Cardiac fibroblast (primary cell): ENCODE results near the gene TLE7.

Source experiments
- DNase-seq, 2 donors: peaks; one replicate each; pipeline versions ENCODE4 v3.0.0 to v3.0.0-alpha.2; 2010; ENCODE audit warnings: low read depth in 2 of 2
- H3K4me3 ChIP-seq, 2 donors: replicated peaks in 1 of 2; 1 replicate in 1 of 2; 2 replicates in 1 of 2; pipeline ENCODE4 v1.5.1; 2011; ENCODE audit warnings: low read depth in 2 of 2, low read length in 2 of 2, mild to moderate bottlenecking in 2 of 2, moderate library complexity in 1 of 2
- CTCF ChIP-seq: IDR thresholded peaks from one replicate; pipeline ENCODE4 v1.5.1; 2011; ENCODE audit warnings: low read depth, mild to moderate bottlenecking, low read length, inconsistent platforms

The TLE7 gene

GRCh38 chr16:71384073-71384724 is 57.7 kb downstream of the TLE7 start:
- DNase-seq = no peak
- TF ChIP-seq CTCF = no peak
- no peak overlapping the region for H3K4me3 ChIP-seq

GRCh38 chr16:71383054-71383773 is 58.6 kb downstream of the TLE7 start:
- no peak overlapping the region for H3K4me3 ChIP-seq
- DNase-seq = peak in 1 of 2 donors; percentile 22
- TF ChIP-seq CTCF = no peak

DNA sequence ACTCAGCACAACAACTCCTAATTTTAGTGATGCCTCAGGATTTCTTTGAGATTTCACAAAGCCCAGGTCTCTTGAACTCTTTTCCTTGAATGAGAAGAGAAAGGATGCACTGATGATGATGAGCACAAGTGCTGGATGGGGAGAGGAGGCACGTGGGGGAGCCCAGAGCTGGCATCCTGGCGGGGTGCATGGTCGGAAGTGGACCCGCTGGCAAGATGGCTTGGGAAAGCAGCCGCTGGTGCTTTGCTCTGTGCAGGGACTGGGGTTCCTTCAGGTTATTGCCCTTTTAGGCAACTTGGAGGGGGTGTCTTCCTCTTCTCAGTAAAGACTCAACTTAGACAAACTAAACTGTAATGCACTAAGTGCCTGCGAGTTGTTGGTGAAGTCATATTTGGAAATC is 61.0 kb downstream of the TLE7 start:
- TF ChIP-seq CTCF = no peak
- DNase-seq = no peak

More for the DNA sequence above, 61.0 kb downstream of the TLE7 start:
- no peak overlapping the region for H3K4me3 ChIP-seq
